Right renal cortex interstitium (tissue), 3 donors: ENCODE measurements around the gene ZNF620. TPM values are rescaled to one million over a fixed set of nuclear protein-coding genes. Genes with fewer than 3 reads are reported as not detected.
"Not testable (repeated sequence)": the region's sequence is repeated elsewhere in the genome, so short reads cannot be mapped to it uniquely, and the experiment has no call there.

Experiments
- DNase-seq, 3 donors: peaks; one replicate each; pipeline ENCODE4 v3.0.0-alpha.2; 2013; ENCODE audit warnings: low read depth in 3 of 3, low spot score in 2 of 3
- polyA plus RNA-seq, 3 donors: library from polyadenylated mRNA; unstranded; fragments of 120-200 nt; gene quantifications; one replicate each; pipeline ENCODE4 v1.2.1, GENCODE V29; 2013; ENCODE audit not compliant: insufficient read length in 3 of 3

ZNF620 gene
- polyA plus RNA-seq, 3 donors = 9.6 to 11.0 (median 10.6) TPM

- DNase-seq = no peak
Observed at GRCh38 chr3:40499952-40500351, 5.9 kb upstream of the ZNF620 start.

GRCh38 chr3:40502034-40502433, 3.8 kb upstream of the ZNF620 start:
- no peak for DNase-seq

- DNase-seq = no peak
Observed at GRCh38 chr3:40504636-40505430, 1.0 kb upstream of the ZNF620 start.

- no peak for DNase-seq
Observed at GRCh38 chr3:40511031-40511718, 5.3 kb downstream of the ZNF620 start.

GRCh38 chr3:40516201-40516600, 10.4 kb downstream of the ZNF620 start:
- DNase-seq = no peak

- no peak for DNase-seq
Observed at GRCh38 chr3:40518067-40518466, 12.2 kb downstream of the ZNF620 start.

- DNase-seq = no peak
Observed at GRCh38 chr3:40518848-40519247, 13.0 kb downstream of the ZNF620 start.

- DNase-seq = no peak
Observed at GRCh38 chr3:40521254-40521653, 15.4 kb downstream of the ZNF620 start.

- no peak for DNase-seq
Observed at GRCh38 chr3:40523781-40524180, 17.9 kb downstream of the ZNF620 start.

- DNase-seq = peak in 1 of 3 donors; percentile 23
Observed at GRCh38 chr3:40524222-40524567, 18.4 kb downstream of the ZNF620 start.

GRCh38 chr3:40524568-40525285, 18.9 kb downstream of the ZNF620 start, which contains the start of gene ZNF621:
ZNF621 (plus strand) TSS chr3:40524960; CDS start chr3:40525841, 881 bp downstream.
- peak; percentile 53 to 72 (median 67) for DNase-seq

- DNase-seq = no peak
Observed at GRCh38 chr3:40528426-40528825, 22.6 kb downstream of the ZNF620 start.

- DNase-seq = no peak
Observed at GRCh38 chr3:40532252-40532651, 26.4 kb downstream of the ZNF620 start.

GRCh38 chr3:40534283-40534682, 28.4 kb downstream of the ZNF620 start:
- DNase-seq = no peak

- no peak for DNase-seq
Observed at GRCh38 chr3:40546816-40547215, 41.0 kb downstream of the ZNF620 start.

- DNase-seq = no peak
Observed at GRCh38 chr3:40550167-40550566, 44.3 kb downstream of the ZNF620 start.

GRCh38 chr3:40557575-40558161, 51.8 kb downstream of the ZNF620 start:
- DNase-seq = no peak

GRCh38 chr3:40562482-40562881, 56.6 kb downstream of the ZNF620 start:
- DNase-seq = not testable (repeated sequence)

GRCh38 chr3:40565629-40566028, 59.8 kb downstream of the ZNF620 start:
- DNase-seq = not testable (repeated sequence)

GRCh38 chr3:40566694-40567093, 60.9 kb downstream of the ZNF620 start:
- DNase-seq = no peak
